ENCODE data around the gene RNF43.

DNA sequence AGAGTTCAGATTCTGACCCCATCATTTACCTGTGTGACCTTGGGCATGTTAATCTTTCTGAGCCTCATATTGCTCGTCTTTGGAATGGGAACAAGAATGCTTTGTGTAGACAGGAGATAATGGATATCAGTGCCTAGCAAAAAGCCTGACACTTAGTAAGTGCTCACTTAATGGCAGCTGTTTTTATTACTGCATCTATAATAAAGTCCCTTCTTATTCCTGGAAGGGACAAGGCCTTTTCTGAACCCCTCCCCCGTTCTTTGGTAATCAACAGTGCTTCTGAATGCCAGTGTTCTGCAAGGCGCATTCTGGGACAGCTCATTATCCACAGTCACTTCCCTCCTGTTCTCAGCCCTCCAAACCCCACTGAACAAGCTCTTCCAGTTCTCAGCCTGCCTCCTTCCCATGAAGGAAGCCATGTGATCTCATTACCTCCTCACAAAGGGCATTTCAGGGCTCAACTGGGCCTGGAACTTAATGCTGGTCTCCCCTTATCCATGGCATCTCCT lies 40.2 kb downstream of the RNF43 start:
- TF ChIP-seq, protein P1, sequence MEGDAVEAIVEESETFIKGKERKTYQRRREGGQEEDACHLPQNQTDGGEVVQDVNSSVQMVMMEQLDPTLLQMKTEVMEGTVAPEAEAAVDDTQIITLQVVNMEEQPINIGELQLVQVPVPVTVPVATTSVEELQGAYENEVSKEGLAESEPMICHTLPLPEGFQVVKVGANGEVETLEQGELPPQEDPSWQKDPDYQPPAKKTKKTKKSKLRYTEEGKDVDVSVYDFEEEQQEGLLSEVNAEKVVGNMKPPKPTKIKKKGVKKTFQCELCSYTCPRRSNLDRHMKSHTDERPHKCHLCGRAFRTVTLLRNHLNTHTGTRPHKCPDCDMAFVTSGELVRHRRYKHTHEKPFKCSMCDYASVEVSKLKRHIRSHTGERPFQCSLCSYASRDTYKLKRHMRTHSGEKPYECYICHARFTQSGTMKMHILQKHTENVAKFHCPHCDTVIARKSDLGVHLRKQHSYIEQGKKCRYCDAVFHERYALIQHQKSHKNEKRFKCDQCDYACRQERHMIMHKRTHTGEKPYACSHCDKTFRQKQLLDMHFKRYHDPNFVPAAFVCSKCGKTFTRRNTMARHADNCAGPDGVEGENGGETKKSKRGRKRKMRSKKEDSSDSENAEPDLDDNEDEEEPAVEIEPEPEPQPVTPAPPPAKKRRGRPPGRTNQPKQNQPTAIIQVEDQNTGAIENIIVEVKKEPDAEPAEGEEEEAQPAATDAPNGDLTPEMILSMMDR (IDR thresholded peaks at IDR 0.05; ENCODE audit: poor library complexity, severe bottlenecking), result no peak
- TF ChIP-seq EZH2 (IDR thresholded peaks at IDR 0.05; ENCODE audit: borderline replicate concordance, insufficient read depth, low read length, poor library complexity, severe bottlenecking), result no peak
- TF ChIP-seq POLR2AphosphoS5 (IDR thresholded peaks at IDR 0.05), result no peak
- TF ChIP-seq, protein P2, sequence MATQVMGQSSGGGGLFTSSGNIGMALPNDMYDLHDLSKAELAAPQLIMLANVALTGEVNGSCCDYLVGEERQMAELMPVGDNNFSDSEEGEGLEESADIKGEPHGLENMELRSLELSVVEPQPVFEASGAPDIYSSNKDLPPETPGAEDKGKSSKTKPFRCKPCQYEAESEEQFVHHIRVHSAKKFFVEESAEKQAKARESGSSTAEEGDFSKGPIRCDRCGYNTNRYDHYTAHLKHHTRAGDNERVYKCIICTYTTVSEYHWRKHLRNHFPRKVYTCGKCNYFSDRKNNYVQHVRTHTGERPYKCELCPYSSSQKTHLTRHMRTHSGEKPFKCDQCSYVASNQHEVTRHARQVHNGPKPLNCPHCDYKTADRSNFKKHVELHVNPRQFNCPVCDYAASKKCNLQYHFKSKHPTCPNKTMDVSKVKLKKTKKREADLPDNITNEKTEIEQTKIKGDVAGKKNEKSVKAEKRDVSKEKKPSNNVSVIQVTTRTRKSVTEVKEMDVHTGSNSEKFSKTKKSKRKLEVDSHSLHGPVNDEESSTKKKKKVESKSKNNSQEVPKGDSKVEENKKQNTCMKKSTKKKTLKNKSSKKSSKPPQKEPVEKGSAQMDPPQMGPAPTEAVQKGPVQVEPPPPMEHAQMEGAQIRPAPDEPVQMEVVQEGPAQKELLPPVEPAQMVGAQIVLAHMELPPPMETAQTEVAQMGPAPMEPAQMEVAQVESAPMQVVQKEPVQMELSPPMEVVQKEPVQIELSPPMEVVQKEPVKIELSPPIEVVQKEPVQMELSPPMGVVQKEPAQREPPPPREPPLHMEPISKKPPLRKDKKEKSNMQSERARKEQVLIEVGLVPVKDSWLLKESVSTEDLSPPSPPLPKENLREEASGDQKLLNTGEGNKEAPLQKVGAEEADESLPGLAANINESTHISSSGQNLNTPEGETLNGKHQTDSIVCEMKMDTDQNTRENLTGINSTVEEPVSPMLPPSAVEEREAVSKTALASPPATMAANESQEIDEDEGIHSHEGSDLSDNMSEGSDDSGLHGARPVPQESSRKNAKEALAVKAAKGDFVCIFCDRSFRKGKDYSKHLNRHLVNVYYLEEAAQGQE (IDR thresholded peaks at IDR 0.05; ENCODE audit: borderline replicate concordance), result no peak
- TF ChIP-seq MXI1 (conservative IDR thresholded peaks at IDR 0.05; ENCODE audit: poor library complexity, severe bottlenecking), result no peak
- no peak for TF ChIP-seq EP300 (conservative IDR thresholded peaks at IDR 0.05; ENCODE audit: poor library complexity, severe bottlenecking)
- TF ChIP-seq TAF1 (IDR thresholded peaks at IDR 0.05; ENCODE audit: low read depth), result no peak
- TF ChIP-seq RAD21 (conservative IDR thresholded peaks at IDR 0.05), result no peak

Data from neural cell (in vitro differentiated cells).